ENCODE results near the gene RAB11FIP4. TPM values are rescaled to one million over a fixed set of nuclear protein-coding genes. Genes with fewer than 3 reads are reported as not detected.

The RAB11FIP4 gene
- total and polyA plus RNA-seq, 10 of the 15 experiments (the other 5 are each of a cell fraction or from before 2014, with no cell fraction given) = 1.4 to 27.0 (median 17.6) TPM

DNA sequence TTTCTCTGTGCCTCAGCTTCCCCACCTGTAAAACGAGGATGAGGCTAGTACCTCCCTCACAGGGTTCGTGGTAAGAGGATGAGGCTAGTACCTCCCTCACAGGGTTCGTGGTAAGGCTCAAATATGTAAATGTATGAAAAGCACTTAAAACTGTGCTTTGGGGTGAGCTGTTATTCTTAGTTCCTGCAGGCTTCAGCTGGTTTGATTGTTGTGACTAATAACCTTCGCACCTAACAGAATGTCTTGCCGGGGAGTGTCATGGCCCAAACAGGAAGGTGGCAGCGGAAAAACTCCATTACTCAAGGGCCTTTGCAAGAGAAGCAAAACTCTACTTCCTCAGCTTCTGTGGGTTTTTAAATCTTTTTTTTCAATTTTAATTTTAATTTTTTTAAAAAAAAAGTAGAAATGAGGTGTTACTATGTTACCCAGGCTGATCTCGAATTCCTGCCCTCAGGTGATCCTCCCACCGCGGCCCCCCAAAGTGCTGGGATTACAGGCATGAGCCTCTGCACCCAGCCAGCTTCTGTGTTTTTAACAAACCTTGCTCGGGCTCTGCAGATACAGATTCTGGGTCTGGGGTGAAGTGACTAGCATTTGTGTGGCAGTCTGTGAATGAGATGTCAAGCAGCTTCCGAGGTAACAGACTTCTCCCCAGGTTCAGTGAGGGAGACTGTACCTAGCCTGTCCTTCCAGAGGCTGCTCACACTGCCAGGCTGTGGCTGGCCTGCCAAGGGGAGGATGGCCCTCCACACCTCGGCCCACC is 103.0 kb downstream of the RAB11FIP4 start (continued):
- TF ChIP-seq, protein P1, sequence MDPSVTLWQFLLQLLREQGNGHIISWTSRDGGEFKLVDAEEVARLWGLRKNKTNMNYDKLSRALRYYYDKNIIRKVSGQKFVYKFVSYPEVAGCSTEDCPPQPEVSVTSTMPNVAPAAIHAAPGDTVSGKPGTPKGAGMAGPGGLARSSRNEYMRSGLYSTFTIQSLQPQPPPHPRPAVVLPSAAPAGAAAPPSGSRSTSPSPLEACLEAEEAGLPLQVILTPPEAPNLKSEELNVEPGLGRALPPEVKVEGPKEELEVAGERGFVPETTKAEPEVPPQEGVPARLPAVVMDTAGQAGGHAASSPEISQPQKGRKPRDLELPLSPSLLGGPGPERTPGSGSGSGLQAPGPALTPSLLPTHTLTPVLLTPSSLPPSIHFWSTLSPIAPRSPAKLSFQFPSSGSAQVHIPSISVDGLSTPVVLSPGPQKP (IDR thresholded peaks at IDR 0.05; ENCODE audit: low read depth, low read length) = no peak
- TF ChIP-seq, protein P2, sequence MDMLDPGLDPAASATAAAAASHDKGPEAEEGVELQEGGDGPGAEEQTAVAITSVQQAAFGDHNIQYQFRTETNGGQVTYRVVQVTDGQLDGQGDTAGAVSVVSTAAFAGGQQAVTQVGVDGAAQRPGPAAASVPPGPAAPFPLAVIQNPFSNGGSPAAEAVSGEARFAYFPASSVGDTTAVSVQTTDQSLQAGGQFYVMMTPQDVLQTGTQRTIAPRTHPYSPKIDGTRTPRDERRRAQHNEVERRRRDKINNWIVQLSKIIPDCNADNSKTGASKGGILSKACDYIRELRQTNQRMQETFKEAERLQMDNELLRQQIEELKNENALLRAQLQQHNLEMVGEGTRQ (IDR thresholded peaks at IDR 0.05; ENCODE audit: borderline replicate concordance, low read depth, low read length) = no peak
- TF ChIP-seq, protein P3, sequence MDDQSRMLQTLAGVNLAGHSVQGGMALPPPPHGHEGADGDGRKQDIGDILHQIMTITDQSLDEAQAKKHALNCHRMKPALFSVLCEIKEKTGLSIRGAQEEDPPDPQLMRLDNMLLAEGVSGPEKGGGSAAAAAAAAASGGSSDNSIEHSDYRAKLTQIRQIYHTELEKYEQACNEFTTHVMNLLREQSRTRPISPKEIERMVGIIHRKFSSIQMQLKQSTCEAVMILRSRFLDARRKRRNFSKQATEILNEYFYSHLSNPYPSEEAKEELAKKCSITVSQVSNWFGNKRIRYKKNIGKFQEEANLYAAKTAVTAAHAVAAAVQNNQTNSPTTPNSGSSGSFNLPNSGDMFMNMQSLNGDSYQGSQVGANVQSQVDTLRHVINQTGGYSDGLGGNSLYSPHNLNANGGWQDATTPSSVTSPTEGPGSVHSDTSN (IDR thresholded peaks at IDR 0.05; ENCODE audit: insufficient replicate concordance, low read depth, low read length) = peak; percentile 30
- no peak for TF ChIP-seq ZNF24 (IDR thresholded peaks at IDR 0.05)
- TF ChIP-seq TARDBP (IDR thresholded peaks at IDR 0.05; ENCODE audit: borderline replicate concordance) = no peak
- TF ChIP-seq, protein P4, sequence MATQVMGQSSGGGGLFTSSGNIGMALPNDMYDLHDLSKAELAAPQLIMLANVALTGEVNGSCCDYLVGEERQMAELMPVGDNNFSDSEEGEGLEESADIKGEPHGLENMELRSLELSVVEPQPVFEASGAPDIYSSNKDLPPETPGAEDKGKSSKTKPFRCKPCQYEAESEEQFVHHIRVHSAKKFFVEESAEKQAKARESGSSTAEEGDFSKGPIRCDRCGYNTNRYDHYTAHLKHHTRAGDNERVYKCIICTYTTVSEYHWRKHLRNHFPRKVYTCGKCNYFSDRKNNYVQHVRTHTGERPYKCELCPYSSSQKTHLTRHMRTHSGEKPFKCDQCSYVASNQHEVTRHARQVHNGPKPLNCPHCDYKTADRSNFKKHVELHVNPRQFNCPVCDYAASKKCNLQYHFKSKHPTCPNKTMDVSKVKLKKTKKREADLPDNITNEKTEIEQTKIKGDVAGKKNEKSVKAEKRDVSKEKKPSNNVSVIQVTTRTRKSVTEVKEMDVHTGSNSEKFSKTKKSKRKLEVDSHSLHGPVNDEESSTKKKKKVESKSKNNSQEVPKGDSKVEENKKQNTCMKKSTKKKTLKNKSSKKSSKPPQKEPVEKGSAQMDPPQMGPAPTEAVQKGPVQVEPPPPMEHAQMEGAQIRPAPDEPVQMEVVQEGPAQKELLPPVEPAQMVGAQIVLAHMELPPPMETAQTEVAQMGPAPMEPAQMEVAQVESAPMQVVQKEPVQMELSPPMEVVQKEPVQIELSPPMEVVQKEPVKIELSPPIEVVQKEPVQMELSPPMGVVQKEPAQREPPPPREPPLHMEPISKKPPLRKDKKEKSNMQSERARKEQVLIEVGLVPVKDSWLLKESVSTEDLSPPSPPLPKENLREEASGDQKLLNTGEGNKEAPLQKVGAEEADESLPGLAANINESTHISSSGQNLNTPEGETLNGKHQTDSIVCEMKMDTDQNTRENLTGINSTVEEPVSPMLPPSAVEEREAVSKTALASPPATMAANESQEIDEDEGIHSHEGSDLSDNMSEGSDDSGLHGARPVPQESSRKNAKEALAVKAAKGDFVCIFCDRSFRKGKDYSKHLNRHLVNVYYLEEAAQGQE (IDR thresholded peaks at IDR 0.05; ENCODE audit: low read depth, low read length) = no peak
